Ovary (tissue), 9 donors: Measurements from ENCODE around the gene HMGCS2. TPM values are rescaled to one million over a fixed set of nuclear protein-coding genes. Genes with fewer than 3 reads are reported as not detected.

ENCODE experiments used
- DNase-seq, 5 donors: peaks; one replicate each; pipeline ENCODE4 v3.0.0-alpha.2; 2019 to 2020
- H3K27ac ChIP-seq, 2 donors: fragments of 200-600 bp; one replicate each; pipeline versions ENCODE4 v1.5.1 to v1.8.0; 2019 to 2022
- H3K27me3 ChIP-seq: fragments of 200-600 bp; one replicate; pipeline ENCODE4 v1.8.0; 2022
- H3K36me3 ChIP-seq: fragments of 200-600 bp; sonication (generic); one replicate; pipeline ENCODE4 v1.5.1; 2019
- H3K4me1 ChIP-seq: one replicate; pipeline ENCODE4 v1.8.1; 2013; ENCODE audit warnings: mild to moderate bottlenecking, moderate library complexity; ENCODE audit not compliant: insufficient read depth
- H3K4me3 ChIP-seq: fragments of 200-600 bp; sonication (generic); one replicate; pipeline ENCODE4 v1.5.1; 2017
- H3K9me3 ChIP-seq, 2 donors: fragments of 200-600 bp in 1 of 2; sonication (generic) in 1 of 2; one replicate each; pipeline versions ENCODE4 v1.5.1 to v1.8.1; 2013 to 2019; ENCODE audit warnings: mild to moderate bottlenecking in 1 of 2, moderate library complexity in 1 of 2
- EP300 ChIP-seq: sonication (generic); formaldehyde crosslinking; IDR thresholded peaks from one replicate; pipeline ENCODE4 v1.6.1; 2017; ENCODE audit warnings: antibody characterized with exemption
- POLR2A ChIP-seq: fragments of 450-650 bp; IDR thresholded peaks from one replicate; pipeline ENCODE4 v1.6.1; 2017; ENCODE audit warnings: antibody characterized with exemption, mild to moderate bottlenecking, moderate library complexity
- WGBS, 3 donors: extraction: QIAGEN DNeasy Blood & Tissue Kit in 1 of 3; methylation state at CpG; one replicate each; pipeline versions ENCODE4 v1.1.5 to v1.1.7; 2013 to 2017; 5-methylcytosine and 5-hydroxymethylcytosine counted together
- intact Hi-C, 4 donors: fragments of 100-400 bp; cut with DNase I; formaldehyde crosslinking; loops; one replicate each; pipeline versions ENCODE4 v1.11.0 to v1.15.1; 2022 to 2023
- polyA plus RNA-seq, 2 donors: library from polyadenylated mRNA; stranded (reverse); fragments of 200-250 nt in 1 of 2; fragments of 350-450 nt in 1 of 2; fragmentation: Illumina TruSeq in 1 of 2; extraction: RNeasy Lipid Tissue Mini Kit (QIAGEN cat#74804) in 1 of 2; gene quantifications; one replicate each; pipeline ENCODE4 v1.2.3, GENCODE V29; 2013 to 2014
- total RNA-seq, 7 donors: library from RNA; depleted of rRNA in 2 of 7; stranded (reverse); fragments of >200 nt in 2 of 7; fragmentation: NEBNext Ultra II Directional in 3 of 7; extraction: Animal tissue kit (Norgen Biotek cat#: 25700) in 3 of 7; gene quantifications; one replicate each; pipeline versions ENCODE4 v1.1.0 to v1.2.4, GENCODE V29; 2016 to 2023
- TF ChIP-seq, protein P1 (sequence below), 3 donors: fragments of 450-650 bp in 2 of 3; fragments of 200-600 bp in 1 of 3; IDR thresholded peaks; one replicate each; pipeline versions ENCODE4 v1.5.1 to v1.8.0; 2016 to 2022; ENCODE audit warnings: antibody characterized with exemption in 3 of 3, mild to moderate bottlenecking in 1 of 3
- donor health status: DM: no; HTN: no; CAD: no; lungs with moderate emphysema.
- donor health status: DM: no; HTN: no; CAD: no.
- donor health status: Bipolar disorder and iron deficiency.
- donor health status: DM: yes; HTN: yes; CAD: no.
- donor health status: DM: no; HTN: no; CAD: no.
- donor health status: DM: yes; HTN: yes; CAD: no.

Gene HMGCS2
- total and polyA plus RNA-seq, 9 donors, result 0.12 to 1.7 (median 0.30) TPM; not detected in 2

DNA sequence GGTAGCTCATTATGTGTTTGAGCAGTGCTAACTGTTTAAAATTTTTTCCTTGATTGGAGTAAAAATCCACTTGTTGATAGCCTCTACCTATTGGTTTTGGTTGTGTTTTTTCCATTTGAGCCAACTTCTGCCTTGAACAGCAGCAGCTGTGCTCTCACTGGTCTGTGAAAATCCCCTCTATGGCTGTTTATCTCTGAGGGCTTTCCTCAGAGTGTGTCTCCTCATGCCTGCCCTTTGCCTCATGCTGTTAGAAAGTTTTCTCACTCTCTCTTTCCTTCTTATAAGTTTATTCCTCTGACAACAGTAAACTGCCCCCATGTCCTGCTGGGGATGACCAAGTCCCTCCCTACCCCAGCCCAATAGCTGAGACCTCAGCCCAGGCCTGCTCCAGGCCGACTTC lies 28.5 kb upstream of the HMGCS2 start:
- no peaks in the 10 kb centered on the region for H3K4me1 ChIP-seq
- intact Hi-C loops, result no loop called here
- H3K4me3 ChIP-seq, result no peak overlapping the region
- no peaks in the 10 kb centered on the region for H3K27me3 ChIP-seq
- no peak for DNase-seq
- no peak overlapping the region for H3K27ac ChIP-seq
- 78 to 90% (median 82%) methylated on average over 1 of the region's 1 CpG for WGBS, 3 donors
- no peaks in the 10 kb centered on the region for H3K9me3 ChIP-seq
- H3K36me3 ChIP-seq, result no peaks in the 10 kb centered on the region
- TF ChIP-seq EP300, result no peak
- no peak for TF ChIP-seq POLR2A
- TF ChIP-seq, protein P1, sequence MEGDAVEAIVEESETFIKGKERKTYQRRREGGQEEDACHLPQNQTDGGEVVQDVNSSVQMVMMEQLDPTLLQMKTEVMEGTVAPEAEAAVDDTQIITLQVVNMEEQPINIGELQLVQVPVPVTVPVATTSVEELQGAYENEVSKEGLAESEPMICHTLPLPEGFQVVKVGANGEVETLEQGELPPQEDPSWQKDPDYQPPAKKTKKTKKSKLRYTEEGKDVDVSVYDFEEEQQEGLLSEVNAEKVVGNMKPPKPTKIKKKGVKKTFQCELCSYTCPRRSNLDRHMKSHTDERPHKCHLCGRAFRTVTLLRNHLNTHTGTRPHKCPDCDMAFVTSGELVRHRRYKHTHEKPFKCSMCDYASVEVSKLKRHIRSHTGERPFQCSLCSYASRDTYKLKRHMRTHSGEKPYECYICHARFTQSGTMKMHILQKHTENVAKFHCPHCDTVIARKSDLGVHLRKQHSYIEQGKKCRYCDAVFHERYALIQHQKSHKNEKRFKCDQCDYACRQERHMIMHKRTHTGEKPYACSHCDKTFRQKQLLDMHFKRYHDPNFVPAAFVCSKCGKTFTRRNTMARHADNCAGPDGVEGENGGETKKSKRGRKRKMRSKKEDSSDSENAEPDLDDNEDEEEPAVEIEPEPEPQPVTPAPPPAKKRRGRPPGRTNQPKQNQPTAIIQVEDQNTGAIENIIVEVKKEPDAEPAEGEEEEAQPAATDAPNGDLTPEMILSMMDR (IDR thresholded peaks at IDR 0.05), result no peak

- WGBS, 3 donors, result 84 to 96% (median 86%) methylated on average over 8 to 9 of the region's 9 CpGs
- no peak overlapping the region for H3K27ac ChIP-seq
- no peak for DNase-seq
Measured at GRCh38 chr1:119795261-119796200, 26.8 kb upstream of the HMGCS2 start.

GRCh38 chr1:119794876-119795240 lies 26.2 kb upstream of the HMGCS2 start:
- intact Hi-C loops, result no loop called here
- H3K9me3 ChIP-seq, result no peaks in the 10 kb centered on the region
- no peaks in the 10 kb centered on the region for H3K27me3 ChIP-seq
- WGBS, 3 donors, result 40 to 59% (median 55%) methylated on average over 3 of the region's 3 CpGs
- TF ChIP-seq POLR2A (no peak), EP300 (no peak)
- TF ChIP-seq, protein P1 (IDR thresholded peaks at IDR 0.05), result no peak
- no peak overlapping the region for H3K27ac ChIP-seq
- H3K4me3 ChIP-seq, result no peak overlapping the region
- no peaks in the 10 kb centered on the region for H3K4me1 ChIP-seq
- no peaks in the 10 kb centered on the region for H3K36me3 ChIP-seq
- DNase-seq, result no peak

More at GRCh38 chr1:119795261-119796200, 26.8 kb upstream of the HMGCS2 start:
- no peaks in the 10 kb centered on the region for H3K27me3 ChIP-seq
- intact Hi-C loops, result no loop called here
- no peaks in the 10 kb centered on the region for H3K9me3 ChIP-seq
- no peak for TF ChIP-seq POLR2A
- no peak for TF ChIP-seq EP300
- TF ChIP-seq, protein P1 (IDR thresholded peaks at IDR 0.05), result no peak
- H3K4me3 ChIP-seq, result no peak overlapping the region
- H3K36me3 ChIP-seq, result no peaks in the 10 kb centered on the region
- H3K4me1 ChIP-seq, result no peaks in the 10 kb centered on the region

- no peaks in the 10 kb centered on the region for H3K36me3 ChIP-seq
- H3K4me1 ChIP-seq, result no peaks in the 10 kb centered on the region
- H3K9me3 ChIP-seq, result no peaks in the 10 kb centered on the region
- no peak overlapping the region for H3K4me3 ChIP-seq
- no peak for DNase-seq
- H3K27ac ChIP-seq, result no peak overlapping the region
- intact Hi-C loops, result no loop called here
- no peaks in the 10 kb centered on the region for H3K27me3 ChIP-seq
- TF ChIP-seq, protein P1 (IDR thresholded peaks at IDR 0.05), result no peak
- no peak for TF ChIP-seq POLR2A
- TF ChIP-seq EP300, result no peak
- 45 to 59% (median 57%) methylated on average over 8 of the region's 8 CpGs for WGBS, 3 donors
Measured at GRCh38 chr1:119794230-119794875, 25.6 kb upstream of the HMGCS2 start.
